ENCODE results near the gene ZC3H7B.

Gene ZC3H7B

GRCh38 chr22:41314821-41315220 lies 13.5 kb downstream of the ZC3H7B start:
- no peaks in the 10 kb centered on the region for H3K27me3 ChIP-seq (ENCODE audit: insufficient read depth, low read length, poor library complexity, severe bottlenecking)
- H3F3A ChIP-seq (ENCODE audit: low read depth): no peaks in the 10 kb centered on the region
- no peaks in the 10 kb centered on the region for H3K9me3 ChIP-seq (ENCODE audit: insufficient read depth, low read depth, low read length)
- TF ChIP-seq CTCF (conservative IDR thresholded peaks at IDR 0.05; ENCODE audit: low read length): no peak
- TF ChIP-seq EZH2phosphoT487 (IDR thresholded peaks at IDR 0.05; ENCODE audit: borderline replicate concordance): no peak
- no peaks in the 10 kb centered on the region for H3K4me1 ChIP-seq (ENCODE audit: insufficient read depth, low read length, poor library complexity, severe bottlenecking)
- H3K36me3 ChIP-seq (ENCODE audit: insufficient read depth, low read length): no peaks in the 10 kb centered on the region; the same call in 1 of the 2 replicates
- H3K79me2 ChIP-seq (ENCODE audit: insufficient read depth, low read length): peaks cover 55% of the 10 kb centered on the region; the same call in 1 of the 2 replicates
- H3K9ac ChIP-seq (ENCODE audit: low read depth, low read length, poor library complexity, severe bottlenecking): no peak overlapping the region
- H2AFZ ChIP-seq (ENCODE audit: low read length): no peak overlapping the region
- no peak overlapping the region for H3K4me2 ChIP-seq (ENCODE audit: low read depth, low read length, poor library complexity, severe bottlenecking)
- H4K20me1 ChIP-seq (ENCODE audit: insufficient read depth, low read length, poor library complexity, severe bottlenecking): peaks cover 4% of the 10 kb centered on the region
- no peaks in the 10 kb centered on the region for H3K9me2 ChIP-seq (replicated peaks; ENCODE audit: low read depth, low read length)
- no peak overlapping the region for H3K4me3 ChIP-seq (ENCODE audit: low read length, poor library complexity, severe bottlenecking)

GRCh38 chr22:41315586-41315985 lies 14.3 kb downstream of the ZC3H7B start:
- H3K9me3 ChIP-seq (ENCODE audit: insufficient read depth, low read depth, low read length): no peaks in the 10 kb centered on the region
- H4K20me1 ChIP-seq (ENCODE audit: insufficient read depth, low read length, poor library complexity, severe bottlenecking): peaks cover 7% of the 10 kb centered on the region
- no peaks in the 10 kb centered on the region for H3K4me1 ChIP-seq (ENCODE audit: insufficient read depth, low read length, poor library complexity, severe bottlenecking)
- H3K9ac ChIP-seq (ENCODE audit: low read depth, low read length, poor library complexity, severe bottlenecking): no peak overlapping the region
- no peak overlapping the region for H2AFZ ChIP-seq (ENCODE audit: low read length)
- no peak overlapping the region for H3K4me2 ChIP-seq (ENCODE audit: low read depth, low read length, poor library complexity, severe bottlenecking)
- no peaks in the 10 kb centered on the region for H3F3A ChIP-seq (ENCODE audit: low read depth)
- H3K9me2 ChIP-seq (replicated peaks; ENCODE audit: low read depth, low read length): no peaks in the 10 kb centered on the region
- TF ChIP-seq CTCF (conservative IDR thresholded peaks at IDR 0.05; ENCODE audit: low read length): no peak
- TF ChIP-seq EZH2phosphoT487 (IDR thresholded peaks at IDR 0.05; ENCODE audit: borderline replicate concordance): no peak
- H3K36me3 ChIP-seq (ENCODE audit: insufficient read depth, low read length): no peaks in the 10 kb centered on the region; the same call in 1 of the 2 replicates
- H3K4me3 ChIP-seq (ENCODE audit: low read length, poor library complexity, severe bottlenecking): no peak overlapping the region
- H3K27me3 ChIP-seq (ENCODE audit: insufficient read depth, low read length, poor library complexity, severe bottlenecking): no peaks in the 10 kb centered on the region
- peaks cover 50% of the 10 kb centered on the region; the same call in 1 of the 2 replicates for H3K79me2 ChIP-seq (ENCODE audit: insufficient read depth, low read length)

- no peaks in the 10 kb centered on the region for H3K27me3 ChIP-seq (ENCODE audit: insufficient read depth, low read length, poor library complexity, severe bottlenecking)
- H3K4me1 ChIP-seq (ENCODE audit: insufficient read depth, low read length, poor library complexity, severe bottlenecking): no peaks in the 10 kb centered on the region
- H3K9me3 ChIP-seq (ENCODE audit: insufficient read depth, low read depth, low read length): no peaks in the 10 kb centered on the region
- TF ChIP-seq EZH2phosphoT487 (IDR thresholded peaks at IDR 0.05; ENCODE audit: borderline replicate concordance) (no peak), CTCF (conservative IDR thresholded peaks at IDR 0.05; ENCODE audit: low read length) (no peak)
- no peak overlapping the region for H3K4me3 ChIP-seq (ENCODE audit: low read length, poor library complexity, severe bottlenecking)
- H3K9ac ChIP-seq (ENCODE audit: low read depth, low read length, poor library complexity, severe bottlenecking): no peak overlapping the region
- H3F3A ChIP-seq (ENCODE audit: low read depth): no peaks in the 10 kb centered on the region
- no peak overlapping the region for H3K4me2 ChIP-seq (ENCODE audit: low read depth, low read length, poor library complexity, severe bottlenecking)
- peaks cover 22% of the 10 kb centered on the region; the same call in 1 of the 2 replicates for H3K79me2 ChIP-seq (ENCODE audit: insufficient read depth, low read length)
- H4K20me1 ChIP-seq (ENCODE audit: insufficient read depth, low read length, poor library complexity, severe bottlenecking): peaks cover 4% of the 10 kb centered on the region
- peaks cover 29% of the 10 kb centered on the region; the same call in 1 of the 2 replicates for H3K36me3 ChIP-seq (ENCODE audit: insufficient read depth, low read length)
- H2AFZ ChIP-seq (ENCODE audit: low read length): no peak overlapping the region
- no peaks in the 10 kb centered on the region for H3K9me2 ChIP-seq (replicated peaks; ENCODE audit: low read depth, low read length)
These were observed 19.3 kb downstream of the ZC3H7B start for GRCh38 chr22:41320416-41321240.
